KMS-11 (cell line): ENCODE data around the gene ACOT11.

Experiments
- H2AFZ ChIP-seq: fragments of 200-600 bp; sonication (generic); 2 replicates; pipeline ENCODE4 v1.6.1; 2016; ENCODE audit warnings: antibody characterized with exemption, mixed run types, low read depth
- H3K27ac ChIP-seq: fragments of 200-600 bp; sonication (generic); 2 replicates; pipeline ENCODE4 v1.6.1; 2016; ENCODE audit warnings: mild to moderate bottlenecking, mixed run types
- H3K27me3 ChIP-seq: fragments of 200-600 bp; sonication (generic); 2 replicates; pipeline ENCODE4 v1.6.1; 2017; ENCODE audit warnings: mild to moderate bottlenecking, low read depth, mixed run types, moderate library complexity; ENCODE audit not compliant: insufficient read depth
- H3K36me3 ChIP-seq: fragments of 200-600 bp; sonication (generic); 2 replicates; pipeline ENCODE4 v1.6.1; 2017; ENCODE audit warnings: mild to moderate bottlenecking, mixed run types; ENCODE audit not compliant: insufficient read depth
- H3K4me1 ChIP-seq: fragments of 200-600 bp; sonication (generic); 2 replicates; pipeline ENCODE4 v1.6.1; 2016; ENCODE audit warnings: mild to moderate bottlenecking, low read depth, mixed run types; ENCODE audit not compliant: poor library complexity, severe bottlenecking
- H3K4me2 ChIP-seq: fragments of 200-600 bp; sonication (generic); 2 replicates; pipeline ENCODE4 v1.7.0; 2016; ENCODE audit warnings: mild to moderate bottlenecking, mixed run types
- H3K4me3 ChIP-seq: fragments of 200-600 bp; sonication (generic); IDR thresholded peaks from 2 replicates; pipeline ENCODE4 v1.6.1; 2017; ENCODE audit warnings: low read depth, low read length, mixed read lengths; ENCODE audit not compliant: insufficient read depth
- H3K79me2 ChIP-seq: fragments of 200-600 bp; sonication (generic); 2 replicates; pipeline ENCODE4 v1.6.1; 2016; ENCODE audit warnings: low read depth, mixed run types; ENCODE audit not compliant: insufficient read depth
- H3K9ac ChIP-seq: fragments of 200-600 bp; sonication (generic); 2 replicates; pipeline ENCODE4 v1.6.1; 2016; ENCODE audit warnings: mild to moderate bottlenecking, mixed run types
- H4K20me1 ChIP-seq: fragments of 200-600 bp; sonication (generic); 2 replicates; pipeline ENCODE4 v1.6.1; 2016; ENCODE audit warnings: mild to moderate bottlenecking, mixed run types; ENCODE audit not compliant: insufficient read depth
- TF ChIP-seq, protein P1 (sequence below): fragments of 200-600 bp; sonication (generic); conservative IDR thresholded peaks from 2 replicates; pipeline ENCODE4 v1.6.1; 2017; ENCODE audit warnings: low read depth, mild to moderate bottlenecking, antibody characterized with exemption, low read length, moderate library complexity, mixed read lengths

ACOT11 gene

DNA sequence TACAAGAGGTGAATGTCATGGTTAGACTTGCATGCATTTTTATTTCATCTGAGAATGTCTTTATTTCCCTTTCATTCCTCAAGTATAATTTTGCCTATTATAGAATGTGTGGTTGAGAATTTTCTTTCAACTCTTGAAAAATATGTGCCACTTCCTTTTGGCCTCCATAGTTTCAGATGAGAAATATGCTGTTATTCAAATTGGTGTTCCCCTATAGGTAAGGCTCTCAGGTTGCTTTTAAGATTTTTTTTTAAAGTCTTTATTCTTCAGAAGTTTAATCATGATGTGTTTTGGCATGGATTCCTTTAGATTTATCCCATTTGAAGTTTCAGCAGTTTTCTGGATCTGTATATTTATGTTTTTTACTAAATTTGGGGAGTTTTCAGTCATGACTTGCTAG, 95.7 kb downstream of the ACOT11 start:
- no peaks in the 10 kb centered on the region for H3K36me3 ChIP-seq
- H4K20me1 ChIP-seq = no peaks in the 10 kb centered on the region
- H3K27me3 ChIP-seq = no peaks in the 10 kb centered on the region
- TF ChIP-seq, protein P1, sequence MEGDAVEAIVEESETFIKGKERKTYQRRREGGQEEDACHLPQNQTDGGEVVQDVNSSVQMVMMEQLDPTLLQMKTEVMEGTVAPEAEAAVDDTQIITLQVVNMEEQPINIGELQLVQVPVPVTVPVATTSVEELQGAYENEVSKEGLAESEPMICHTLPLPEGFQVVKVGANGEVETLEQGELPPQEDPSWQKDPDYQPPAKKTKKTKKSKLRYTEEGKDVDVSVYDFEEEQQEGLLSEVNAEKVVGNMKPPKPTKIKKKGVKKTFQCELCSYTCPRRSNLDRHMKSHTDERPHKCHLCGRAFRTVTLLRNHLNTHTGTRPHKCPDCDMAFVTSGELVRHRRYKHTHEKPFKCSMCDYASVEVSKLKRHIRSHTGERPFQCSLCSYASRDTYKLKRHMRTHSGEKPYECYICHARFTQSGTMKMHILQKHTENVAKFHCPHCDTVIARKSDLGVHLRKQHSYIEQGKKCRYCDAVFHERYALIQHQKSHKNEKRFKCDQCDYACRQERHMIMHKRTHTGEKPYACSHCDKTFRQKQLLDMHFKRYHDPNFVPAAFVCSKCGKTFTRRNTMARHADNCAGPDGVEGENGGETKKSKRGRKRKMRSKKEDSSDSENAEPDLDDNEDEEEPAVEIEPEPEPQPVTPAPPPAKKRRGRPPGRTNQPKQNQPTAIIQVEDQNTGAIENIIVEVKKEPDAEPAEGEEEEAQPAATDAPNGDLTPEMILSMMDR = no peak
- H3K79me2 ChIP-seq = no peaks in the 10 kb centered on the region
- H3K9ac ChIP-seq = no peak overlapping the region
- no peak overlapping the region for H3K4me3 ChIP-seq
- no peak overlapping the region for H2AFZ ChIP-seq
- no peaks in the 10 kb centered on the region for H3K4me1 ChIP-seq
- no peak overlapping the region for H3K4me2 ChIP-seq
- H3K27ac ChIP-seq = no peak overlapping the region

DNA sequence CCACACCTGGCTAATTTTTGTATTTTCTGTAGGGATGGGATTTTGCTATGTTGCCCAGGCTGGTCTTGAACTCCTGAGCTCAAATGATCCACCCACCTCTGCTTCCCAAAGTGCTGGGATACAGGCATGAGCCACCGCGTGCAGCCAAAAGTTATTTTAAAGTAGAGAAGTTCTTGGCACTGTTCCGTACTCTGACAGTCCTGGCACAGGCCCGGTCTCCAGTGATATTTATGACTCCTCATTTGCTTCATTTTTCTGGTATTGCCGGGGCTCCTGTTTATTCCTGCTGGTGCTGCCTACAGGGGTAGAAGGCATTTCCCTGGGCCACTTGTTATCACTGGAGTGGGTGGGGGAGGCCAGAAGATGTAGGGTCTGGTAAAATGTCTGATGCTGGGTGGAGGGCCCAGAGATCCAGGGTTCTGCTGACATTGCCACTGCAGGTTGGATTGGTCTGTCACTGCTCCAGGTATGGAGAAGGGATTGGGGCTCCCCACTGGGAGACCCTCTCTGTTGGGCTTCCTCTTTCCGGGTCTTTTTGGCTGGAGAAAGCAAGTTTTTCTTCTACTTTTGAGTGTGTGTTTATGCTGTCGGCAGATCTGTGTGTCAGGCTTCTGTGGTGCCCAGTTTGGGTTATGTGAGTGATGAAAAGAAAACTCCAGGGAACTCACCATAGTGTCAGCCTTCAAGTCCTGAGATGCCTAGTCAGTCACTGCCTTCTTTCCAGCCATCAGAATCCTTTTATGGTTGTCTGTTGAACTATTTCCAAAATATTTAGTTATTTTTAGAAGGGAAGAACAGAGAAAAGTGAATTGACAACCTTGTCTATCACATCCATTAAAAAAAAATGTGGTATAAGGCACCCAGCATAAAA, 98.0 kb downstream of the ACOT11 start:
- H3K4me3 ChIP-seq = no peak overlapping the region
- H3K36me3 ChIP-seq = no peaks in the 10 kb centered on the region
- no peak overlapping the region for H3K9ac ChIP-seq
- no peak overlapping the region for H3K27ac ChIP-seq
- no peaks in the 10 kb centered on the region for H3K79me2 ChIP-seq
- H3K4me2 ChIP-seq = no peak overlapping the region
- no peaks in the 10 kb centered on the region for H3K27me3 ChIP-seq
- H2AFZ ChIP-seq = no peak overlapping the region
- H3K4me1 ChIP-seq = no peaks in the 10 kb centered on the region
- TF ChIP-seq, protein P1 = no peak
- H4K20me1 ChIP-seq = no peaks in the 10 kb centered on the region

DNA sequence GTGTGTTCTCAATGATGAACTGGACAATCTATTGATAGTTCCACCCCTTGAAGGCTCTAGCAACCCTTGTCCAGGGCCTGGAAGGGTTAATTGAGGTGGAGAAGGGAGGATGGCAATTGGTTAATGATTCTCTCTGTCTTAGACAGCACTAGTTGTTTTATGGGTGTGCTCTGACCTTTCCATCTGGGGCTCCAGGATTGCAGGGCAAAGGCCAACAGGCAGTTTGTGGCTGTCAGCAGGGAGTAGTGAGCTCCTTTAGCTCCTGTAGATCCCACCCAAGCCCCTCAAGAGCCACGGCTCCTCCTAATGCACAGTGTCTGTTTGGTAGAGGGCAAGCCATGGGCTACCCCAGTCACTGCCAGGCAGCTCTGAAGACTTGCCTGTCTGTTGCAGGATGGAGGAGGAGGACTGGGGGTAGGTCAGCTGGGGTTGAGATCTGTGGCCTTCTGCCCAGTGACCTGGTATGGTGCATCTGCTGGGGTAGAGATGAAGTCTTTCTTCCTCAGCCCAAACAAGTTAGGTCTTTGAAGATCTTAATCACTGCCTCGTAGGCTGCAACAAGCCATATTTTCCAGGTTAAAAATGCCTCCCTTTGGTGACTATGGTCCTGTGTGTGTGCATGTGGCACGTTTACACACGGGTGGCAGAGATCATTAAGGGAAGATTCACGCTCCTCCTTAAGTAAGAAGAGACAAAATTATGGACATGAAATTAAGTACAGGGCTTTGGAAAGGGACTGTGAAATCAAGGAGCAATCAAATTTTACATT, 101.3 kb downstream of the ACOT11 start:
- Histone ChIP-seq H4K20me1 (no peaks in the 10 kb centered on the region), H3K4me2 (no peak overlapping the region), H3K27me3 (no peaks in the 10 kb centered on the region), H3K79me2 (no peaks in the 10 kb centered on the region), H3K27ac (no peak overlapping the region), H3K4me3 (no peak overlapping the region), H3K36me3 (no peaks in the 10 kb centered on the region), H2AFZ (no peak overlapping the region), H3K9ac (no peak overlapping the region), H3K4me1 (no peaks in the 10 kb centered on the region)
- TF ChIP-seq, protein P1 = no peak

DNA sequence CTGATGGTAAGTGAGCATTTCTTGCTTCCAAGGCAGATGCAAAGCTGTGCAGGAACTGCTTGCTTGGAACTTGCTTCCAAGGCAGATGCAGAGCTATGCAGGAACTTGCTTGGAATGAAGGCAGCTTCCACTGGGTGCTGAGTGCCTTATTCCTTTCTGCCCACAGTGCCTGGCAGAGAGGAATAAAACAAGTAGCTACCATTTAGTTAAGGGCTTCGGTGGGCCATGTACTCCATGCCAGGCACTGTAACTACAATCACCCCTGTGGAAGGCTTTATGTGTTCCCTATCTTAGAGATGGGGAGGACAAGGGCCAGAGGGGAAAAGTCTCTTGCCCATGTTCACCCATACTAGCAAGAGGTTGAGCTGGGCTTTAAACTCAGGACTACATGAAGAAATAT, 101.9 kb downstream of the ACOT11 start:
- H3K4me1 ChIP-seq = no peaks in the 10 kb centered on the region
- no peaks in the 10 kb centered on the region for H3K79me2 ChIP-seq
- TF ChIP-seq, protein P1 = no peak
- no peak overlapping the region for H3K4me3 ChIP-seq
- H3K27ac ChIP-seq = no peak overlapping the region
- no peak overlapping the region for H3K9ac ChIP-seq
- H2AFZ ChIP-seq = no peak overlapping the region
- no peaks in the 10 kb centered on the region for H3K36me3 ChIP-seq
- H4K20me1 ChIP-seq = no peaks in the 10 kb centered on the region
- H3K4me2 ChIP-seq = no peak overlapping the region
- H3K27me3 ChIP-seq = no peaks in the 10 kb centered on the region
